ENCODE measurements around the gene HMOX1.
A peak's percentile ranks its signal among the peaks of the same experiment; 100 is the strongest.

The HMOX1 gene

DNA sequence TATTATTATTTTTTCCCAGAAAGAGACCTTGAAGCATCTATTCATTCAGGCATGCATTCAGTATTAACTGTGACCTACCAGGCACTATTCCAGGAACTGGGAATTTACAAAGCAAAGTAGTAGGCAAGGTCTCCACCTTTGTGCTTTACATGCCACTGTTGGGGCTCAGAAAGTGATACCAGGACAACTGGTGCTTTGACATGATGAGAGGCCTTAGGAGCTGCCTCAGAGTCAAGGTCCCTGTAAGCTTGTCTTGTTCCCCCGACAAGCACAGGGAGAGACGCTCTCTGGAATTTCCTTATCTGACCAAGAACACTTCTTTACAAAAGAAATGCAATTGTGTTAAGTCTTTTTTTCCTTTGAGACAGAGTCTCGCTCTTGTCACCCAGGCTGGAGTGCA is 2.3 kb upstream of the HMOX1 start:
- no peak for DNase-seq

DNA sequence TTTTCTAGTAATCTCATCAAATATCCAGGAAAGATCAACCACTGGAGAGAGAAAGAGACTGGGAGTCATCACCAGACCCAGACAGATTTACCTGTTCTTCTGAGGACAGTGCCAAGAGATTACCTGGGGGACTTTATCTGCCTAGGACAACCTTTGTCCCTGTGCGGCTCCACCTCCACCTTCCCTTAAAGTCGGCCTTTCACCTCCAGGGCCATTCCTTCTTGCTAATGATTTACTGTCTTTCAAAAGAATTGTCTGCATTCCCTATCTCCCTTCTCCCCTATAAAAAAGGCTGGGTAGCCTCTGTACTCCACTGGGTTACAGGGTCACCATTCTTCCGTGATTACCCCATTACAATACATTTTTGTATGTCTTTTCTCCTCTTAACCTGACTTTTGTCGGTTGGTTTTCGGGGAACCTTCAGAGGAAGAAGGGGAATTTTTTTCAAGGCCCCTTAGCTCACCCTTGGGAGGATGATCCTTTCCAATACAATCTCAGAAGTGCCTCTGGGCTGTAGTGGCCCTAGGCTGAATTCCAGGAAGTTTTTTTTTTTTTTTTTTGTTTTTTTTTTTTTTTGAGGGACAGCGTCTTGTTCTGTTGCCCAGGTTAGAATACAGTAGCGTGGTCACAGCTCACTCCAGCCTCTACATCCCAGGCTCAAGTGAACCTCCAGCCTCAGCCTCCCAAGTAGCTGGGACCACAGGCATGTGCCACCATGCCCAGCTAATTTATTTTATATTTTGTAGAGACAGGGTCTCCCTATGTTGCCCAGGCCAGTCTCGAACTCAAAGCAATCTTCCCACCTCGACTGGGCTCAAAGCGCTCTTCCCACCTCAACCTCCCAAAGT is 1.5 kb upstream of the HMOX1 start:
- no peak for DNase-seq

DNA sequence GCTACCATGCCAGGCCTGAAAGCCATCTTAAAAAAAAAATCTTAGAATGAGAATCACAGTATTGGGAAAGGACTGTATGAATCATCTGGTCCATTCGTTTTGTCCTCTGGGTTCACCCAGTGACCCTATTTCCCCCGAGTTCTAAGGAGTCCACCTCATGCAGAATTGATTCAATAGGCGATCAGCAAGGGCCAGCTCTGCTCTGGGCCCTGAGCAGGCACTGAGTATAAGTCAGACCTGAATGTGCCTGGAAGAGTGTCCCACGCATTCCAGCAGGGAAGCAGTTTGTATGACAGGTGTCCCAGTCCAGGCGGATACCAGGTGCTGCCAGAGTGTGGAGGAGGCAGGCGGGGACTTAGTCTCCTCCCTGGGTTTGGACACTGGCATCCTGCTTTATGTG is 883 bp upstream of the HMOX1 start:
- no peak for DNase-seq

GRCh38 chr22:35381424-35382009 is 621 bp downstream of the HMOX1 start:
- peak in 1 of 56 donors; percentile 17 for DNase-seq

DNA sequence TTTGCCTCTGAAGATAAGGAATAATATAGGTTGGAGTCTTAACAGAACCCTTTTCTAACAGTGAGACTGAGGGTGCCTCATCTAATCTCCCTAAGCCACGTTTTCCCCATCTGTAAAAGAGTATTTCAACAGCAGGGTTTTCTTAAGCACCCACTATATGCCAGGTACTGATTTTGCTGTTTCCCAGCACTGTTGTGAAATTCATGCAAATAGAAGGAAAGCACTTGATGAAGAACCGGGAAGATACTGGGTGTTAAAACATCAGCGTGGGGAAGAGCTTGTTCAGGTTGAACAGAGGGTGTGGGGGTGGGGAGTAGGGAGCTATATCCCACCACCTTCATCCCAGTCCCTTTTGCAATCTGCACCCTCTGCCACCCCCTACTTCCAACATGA is 2.8 kb downstream of the HMOX1 start:
- no peak for DNase-seq

DNA sequence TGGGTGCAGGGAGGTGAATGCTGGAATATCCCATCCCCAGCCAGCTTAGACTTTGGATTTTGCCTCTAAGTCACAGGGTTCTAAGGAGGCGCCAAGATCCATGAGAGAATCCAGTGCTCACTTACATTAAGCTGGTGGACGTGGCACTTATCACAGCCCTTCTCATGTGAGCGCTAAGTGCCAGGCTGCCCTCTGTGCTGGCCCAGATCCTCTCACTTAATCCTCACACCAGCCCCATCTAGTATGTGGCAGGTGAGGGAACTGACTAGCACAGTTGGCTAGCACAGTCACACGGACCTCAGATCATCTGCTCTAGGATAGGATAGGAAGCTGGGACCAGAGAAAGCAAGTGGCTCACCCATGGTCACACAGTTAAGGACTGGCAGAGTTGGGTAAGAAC is 3.6 kb downstream of the HMOX1 start:
- DNase-seq, result no peak

GRCh38 chr22:35384975-35385588 is 4.2 kb downstream of the HMOX1 start:
- no peak for DNase-seq

- DNase-seq, result no peak
Observed at GRCh38 chr22:35386670-35387288, 5.9 kb downstream of the HMOX1 start.

DNA sequence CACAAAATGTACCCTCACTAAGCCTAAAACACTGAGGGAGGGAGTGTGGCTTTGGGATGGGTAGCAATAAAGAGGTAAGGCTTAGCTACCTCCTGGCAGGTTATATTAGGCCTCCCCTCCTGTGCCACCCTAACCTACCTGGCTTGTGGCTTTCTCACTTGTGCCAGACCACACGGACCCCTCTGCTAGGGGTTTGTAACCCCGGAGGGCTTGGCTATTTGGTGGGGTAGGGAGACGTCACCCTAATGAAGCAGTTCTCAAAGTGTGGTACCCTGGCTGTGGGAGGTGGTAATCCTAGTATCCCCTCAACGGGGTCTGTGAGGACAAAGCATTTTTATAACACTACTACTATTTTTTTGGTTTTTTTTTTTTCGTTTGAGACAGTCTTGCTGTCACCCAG is 10.0 kb downstream of the HMOX1 start:
- no peak for DNase-seq

GRCh38 chr22:35392357-35392756 is 11.5 kb downstream of the HMOX1 start:
- no peak for DNase-seq

DNA sequence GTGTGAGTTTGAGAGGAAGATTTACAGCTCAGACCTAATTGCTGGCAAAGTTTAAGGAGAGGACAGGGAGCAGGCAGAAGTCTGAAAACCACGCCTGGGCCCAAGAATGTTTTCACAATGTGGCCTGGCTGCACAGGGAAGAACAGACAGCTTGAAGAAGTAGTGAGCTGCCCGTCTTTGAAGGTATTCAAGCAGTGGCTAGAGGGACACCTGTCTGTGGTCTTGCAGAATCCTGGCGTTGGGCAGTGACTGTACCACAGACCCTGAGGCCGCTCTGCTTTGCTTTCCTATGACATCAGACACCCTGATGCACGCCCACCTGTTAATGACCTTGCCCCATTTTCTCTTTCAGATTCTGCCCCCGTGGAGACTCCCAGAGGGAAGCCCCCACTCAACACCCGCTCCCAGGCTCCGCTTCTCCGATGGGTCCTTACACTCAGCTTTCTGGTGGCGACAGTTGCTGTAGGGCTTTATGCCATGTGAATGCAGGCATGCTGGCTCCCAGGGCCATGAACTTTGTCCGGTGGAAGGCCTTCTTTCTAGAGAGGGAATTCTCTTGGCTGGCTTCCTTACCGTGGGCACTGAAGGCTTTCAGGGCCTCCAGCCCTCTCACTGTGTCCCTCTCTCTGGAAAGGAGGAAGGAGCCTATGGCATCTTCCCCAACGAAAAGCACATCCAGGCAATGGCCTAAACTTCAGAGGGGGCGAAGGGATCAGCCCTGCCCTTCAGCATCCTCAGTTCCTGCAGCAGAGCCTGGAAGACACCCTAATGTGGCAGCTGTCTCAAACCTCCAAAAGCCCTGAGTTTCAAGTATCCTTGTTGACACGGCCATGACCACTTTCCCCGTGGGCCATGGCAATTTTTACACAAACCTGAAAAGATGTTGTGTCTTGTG is 12.5 kb downstream of the HMOX1 start:
- no peak for DNase-seq

DNA sequence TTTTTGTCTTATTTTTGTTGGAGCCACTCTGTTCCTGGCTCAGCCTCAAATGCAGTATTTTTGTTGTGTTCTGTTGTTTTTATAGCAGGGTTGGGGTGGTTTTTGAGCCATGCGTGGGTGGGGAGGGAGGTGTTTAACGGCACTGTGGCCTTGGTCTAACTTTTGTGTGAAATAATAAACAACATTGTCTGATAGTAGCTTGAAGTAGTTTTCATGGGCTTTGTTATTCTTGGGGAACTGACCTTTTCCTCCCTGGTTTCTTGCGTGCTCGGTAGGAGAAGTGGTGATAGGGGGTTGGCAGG is 13.1 kb downstream of the HMOX1 start:
- DNase-seq, result no peak

- DNase-seq, result no peak
Observed at GRCh38 chr22:35394810-35395563, 14.1 kb downstream of the HMOX1 start.

- peak in 2 of 56 donors; percentile 9 for DNase-seq
Observed at GRCh38 chr22:35396622-35397021, 15.7 kb downstream of the HMOX1 start.

DNA sequence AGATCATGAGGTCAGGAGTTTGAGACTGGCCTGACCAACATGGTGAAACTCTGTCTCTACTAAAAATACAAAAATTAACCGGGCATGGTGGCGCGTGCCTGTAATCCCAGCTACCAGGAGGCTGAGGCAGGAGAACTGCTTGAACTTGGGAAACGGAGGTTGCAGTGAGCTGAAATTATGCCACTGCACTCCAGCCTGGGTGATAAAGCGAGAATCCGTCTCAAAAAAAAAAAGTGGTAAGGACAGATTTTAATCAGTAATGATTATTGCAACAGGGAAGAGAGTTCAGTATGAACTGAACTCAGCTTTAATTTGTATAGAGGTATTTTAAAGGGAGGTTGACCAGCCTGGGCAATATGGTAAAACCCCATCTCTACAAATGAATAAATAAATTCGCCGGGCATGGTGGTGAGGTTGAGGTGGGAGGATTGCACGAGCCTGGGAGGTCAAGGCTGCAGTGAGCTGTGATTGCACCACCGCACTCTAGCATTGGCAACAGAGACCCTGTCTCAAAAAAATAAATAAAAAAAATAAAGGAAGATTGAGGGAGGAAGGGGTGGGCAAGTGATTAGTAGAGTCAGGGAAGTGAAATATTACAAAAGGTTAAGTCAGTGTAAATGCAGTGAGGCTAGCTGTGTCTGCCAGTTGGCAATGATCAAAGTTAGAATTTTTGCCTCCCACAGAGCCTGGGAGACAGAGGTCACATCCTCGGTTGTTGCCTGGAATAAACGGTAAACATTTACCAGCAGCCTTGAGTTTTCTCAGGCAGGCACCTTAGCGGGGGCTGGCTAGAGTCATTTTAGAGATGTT is 16.4 kb downstream of the HMOX1 start:
- no peak for DNase-seq

- DNase-seq, result no peak
Observed at GRCh38 chr22:35398591-35398973, 17.7 kb downstream of the HMOX1 start.

DNA sequence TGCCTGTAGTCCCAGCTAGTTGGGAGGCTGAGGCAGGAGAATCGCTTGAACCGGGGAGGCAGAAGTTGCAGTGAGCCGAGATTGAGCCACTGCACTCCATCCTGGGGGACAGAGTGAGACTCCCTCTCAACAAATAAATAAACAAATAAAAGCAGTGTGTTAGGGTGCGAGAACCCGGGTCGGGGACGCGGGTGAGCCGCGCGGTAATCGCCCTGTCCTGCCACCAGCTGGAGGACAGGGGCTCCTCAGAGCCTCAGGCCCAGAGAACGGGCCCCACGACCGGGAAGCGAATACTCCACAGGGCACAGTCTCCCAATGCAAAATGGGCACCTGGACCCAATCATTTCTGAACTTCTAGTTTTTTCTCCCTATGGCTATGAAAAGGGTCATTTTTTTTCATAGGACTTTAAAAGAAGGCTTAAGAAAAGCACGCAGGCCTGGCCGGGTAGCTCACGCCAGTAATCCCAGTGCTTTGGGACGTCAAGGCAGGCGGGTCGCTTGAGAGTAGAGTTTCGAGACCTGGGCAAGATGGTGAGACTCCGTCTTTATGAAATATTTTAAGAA is 18.3 kb downstream of the HMOX1 start:
- peak in 1 of 56 donors; percentile 10 for DNase-seq

GRCh38 chr22:35399678-35400500 is 19.0 kb downstream of the HMOX1 start, which contains the start of gene MCM5:
Gene MCM5 (plus strand): TSS chr22:35400140. CDS start chr22:35400439, 299 bp downstream.
- peak; percentile 39 to 98 (median 94) for DNase-seq

GRCh38 chr22:35400501-35400790 is 19.6 kb downstream of the HMOX1 start:
- peak in 1 of 56 donors; percentile 32 for DNase-seq
